H1 (cell line): ENCODE data around the gene SPDYE16. TPM values are rescaled to one million over a fixed set of nuclear protein-coding genes. Genes with fewer than 3 reads are reported as not detected.

ENCODE experiments used
- CTBP2 ChIP-seq: IDR thresholded peaks from 2 replicates; pipeline ENCODE4 v1.7.0; 2011; ENCODE audit warnings: borderline replicate concordance, mild to moderate bottlenecking, moderate library complexity, mixed read lengths, low read length; ENCODE audit not compliant: insufficient read depth, insufficient read length
- RBBP5 ChIP-seq: IDR thresholded peaks from 2 replicates; pipeline ENCODE4 v1.7.1; 2012; ENCODE audit warnings: low read depth, mild to moderate bottlenecking, inconsistent platforms, low read length, moderate library complexity, borderline replicate concordance
- polyA plus RNA-seq, 7 experiments: library from polyadenylated mRNA; depleted of rRNA in 3 of 7; stranded (reverse) in 5 of 7; unstranded in 2 of 7; fragments of >200 nt in 5 of 7; fragments of 200-250 nt in 2 of 7; gene quantifications; 1 replicate in 5 of 7; 2 replicates in 1 of 7; 4 replicates in 1 of 7; pipeline versions ENCODE4 v1.2.1 to v1.2.3, GENCODE V29; 2011 to 2013; ENCODE audit warnings: missing spikeins in 2 of 7, mixed read lengths in 2 of 7
- total RNA-seq: library from RNA; stranded (reverse); fragmentation: NEBNext Ultra II Directional; extraction: Animal tissue kit (Norgen Biotek cat#: 25700); gene quantifications from 2 replicates; pipeline ENCODE4 v1.2.1, GENCODE V29; 2021
- TF ChIP-seq, protein P1 (sequence below), 3 experiments: IDR thresholded peaks; 1 replicate in 2 of 3; 2 replicates in 1 of 3; pipeline versions ENCODE4 v1.5.1 to v1.6.1; 2011; ENCODE audit warnings: low read length in 3 of 3, mild to moderate bottlenecking in 3 of 3, inconsistent platforms in 2 of 3, low read depth in 1 of 3, moderate library complexity in 1 of 3; ENCODE audit not compliant: insufficient read depth in 1 of 3; ENCODE audit errors: control extremely low read depth in 1 of 3
- TF ChIP-seq, protein P2 (sequence below): IDR thresholded peaks from 2 replicates; pipeline ENCODE4 v1.6.1; 2012; ENCODE audit warnings: inconsistent platforms

The SPDYE16 gene
- total and polyA plus RNA-seq, 2 of the 8 experiments (the other 6 are each of a cell fraction or from before 2014, with no cell fraction given): not detected

DNA sequence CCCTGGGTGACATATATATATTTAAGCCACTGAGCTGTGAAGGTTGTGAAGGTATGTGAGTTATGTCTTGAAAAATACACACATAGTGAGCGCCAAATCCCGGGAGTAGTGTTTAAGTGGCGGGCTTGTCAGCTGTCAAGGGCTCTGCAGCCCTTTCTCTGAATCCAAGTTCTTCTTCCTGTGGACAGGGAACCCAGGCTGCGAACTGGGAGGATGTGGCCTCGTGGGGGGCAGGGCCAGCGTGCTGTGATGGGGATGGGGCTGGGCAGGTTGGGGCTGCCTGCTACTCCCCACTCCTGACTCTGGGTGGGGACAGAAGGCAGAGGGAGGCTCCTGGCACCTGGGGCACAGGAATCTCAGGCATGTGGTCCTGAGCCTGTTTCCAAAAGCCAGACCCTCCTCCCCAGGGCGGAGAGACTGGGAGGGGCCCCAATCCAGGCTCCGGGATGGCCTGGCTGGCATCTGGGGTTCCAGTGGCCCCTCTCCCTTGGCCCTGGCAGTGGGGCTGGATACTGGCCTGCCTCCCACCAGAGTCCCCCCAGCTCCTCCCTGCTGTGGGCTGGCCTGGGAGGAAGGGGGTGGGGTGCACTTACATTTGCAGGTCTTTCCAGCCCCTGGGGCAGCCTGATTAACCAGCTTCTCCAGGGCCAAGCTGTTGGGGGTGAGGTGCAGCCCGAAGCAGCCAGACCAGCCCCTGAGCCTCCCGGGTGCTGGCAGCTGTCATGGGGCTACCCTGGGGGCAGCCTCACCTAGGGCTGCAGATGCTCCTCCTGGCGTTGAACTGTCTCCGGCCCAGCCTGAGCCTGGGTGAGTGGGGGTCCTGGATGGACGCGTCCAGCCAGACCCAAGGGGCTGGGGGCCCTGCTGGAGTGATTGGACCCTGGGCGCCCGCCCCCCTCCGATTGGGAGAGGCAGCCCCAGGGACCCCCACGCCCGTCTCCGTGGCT, 32.9 kb downstream of the SPDYE16 start, which contains the start of gene UPK3B (continued):
- TF ChIP-seq, protein P1, sequence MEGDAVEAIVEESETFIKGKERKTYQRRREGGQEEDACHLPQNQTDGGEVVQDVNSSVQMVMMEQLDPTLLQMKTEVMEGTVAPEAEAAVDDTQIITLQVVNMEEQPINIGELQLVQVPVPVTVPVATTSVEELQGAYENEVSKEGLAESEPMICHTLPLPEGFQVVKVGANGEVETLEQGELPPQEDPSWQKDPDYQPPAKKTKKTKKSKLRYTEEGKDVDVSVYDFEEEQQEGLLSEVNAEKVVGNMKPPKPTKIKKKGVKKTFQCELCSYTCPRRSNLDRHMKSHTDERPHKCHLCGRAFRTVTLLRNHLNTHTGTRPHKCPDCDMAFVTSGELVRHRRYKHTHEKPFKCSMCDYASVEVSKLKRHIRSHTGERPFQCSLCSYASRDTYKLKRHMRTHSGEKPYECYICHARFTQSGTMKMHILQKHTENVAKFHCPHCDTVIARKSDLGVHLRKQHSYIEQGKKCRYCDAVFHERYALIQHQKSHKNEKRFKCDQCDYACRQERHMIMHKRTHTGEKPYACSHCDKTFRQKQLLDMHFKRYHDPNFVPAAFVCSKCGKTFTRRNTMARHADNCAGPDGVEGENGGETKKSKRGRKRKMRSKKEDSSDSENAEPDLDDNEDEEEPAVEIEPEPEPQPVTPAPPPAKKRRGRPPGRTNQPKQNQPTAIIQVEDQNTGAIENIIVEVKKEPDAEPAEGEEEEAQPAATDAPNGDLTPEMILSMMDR (IDR thresholded peaks at IDR 0.05; ENCODE audit: control extremely low read depth in 1 of 3, insufficient read depth in 1 of 3, low read depth in 1 of 3, low read length in 3 of 3): peak in 2 of 3 experiments; percentile 30 to 33; a peak in 2 of 4 replicates
- TF ChIP-seq CTBP2: no peak
- TF ChIP-seq, protein P2, sequence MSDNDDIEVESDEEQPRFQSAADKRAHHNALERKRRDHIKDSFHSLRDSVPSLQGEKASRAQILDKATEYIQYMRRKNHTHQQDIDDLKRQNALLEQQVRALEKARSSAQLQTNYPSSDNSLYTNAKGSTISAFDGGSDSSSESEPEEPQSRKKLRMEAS: peak; percentile 54; the same call in 1 of the 2 replicates
- TF ChIP-seq RBBP5: no peak
